ENCODE measurements around the gene ZDHHC9.

Gene ZDHHC9

GRCh38 chrX:129768586-129769466, 74.9 kb downstream of the ZDHHC9 start:
- no peak for DNase-seq (ENCODE audit: low read depth in 2 of 2, low spot score in 1 of 2)

DNA sequence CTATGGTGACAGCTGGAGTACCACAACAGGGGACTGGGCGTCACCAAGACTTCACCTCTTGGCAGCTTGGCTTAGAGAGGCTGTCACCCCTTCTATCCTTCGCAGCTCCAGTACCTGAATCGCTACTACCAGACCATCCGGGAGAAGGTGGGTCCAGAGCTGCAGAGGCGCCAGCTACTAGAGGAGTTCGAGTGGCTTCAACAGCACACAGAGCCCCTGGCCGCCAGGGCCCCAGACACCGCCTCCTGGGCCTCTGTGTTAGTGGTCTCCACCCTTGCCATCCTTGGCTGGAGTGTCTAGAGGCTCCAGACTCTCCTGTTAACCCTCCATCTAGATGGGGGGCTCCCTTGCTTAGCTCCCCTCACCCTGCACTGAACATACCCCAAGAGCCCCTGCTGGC, 75.5 kb downstream of the ZDHHC9 start:
- no peak for DNase-seq (ENCODE audit: low read depth in 2 of 2, low spot score in 1 of 2)

- no peak for DNase-seq (ENCODE audit: low read depth in 2 of 2, low spot score in 1 of 2)
These were observed 80.0 kb downstream of the ZDHHC9 start for GRCh38 chrX:129763666-129764065.

DNA sequence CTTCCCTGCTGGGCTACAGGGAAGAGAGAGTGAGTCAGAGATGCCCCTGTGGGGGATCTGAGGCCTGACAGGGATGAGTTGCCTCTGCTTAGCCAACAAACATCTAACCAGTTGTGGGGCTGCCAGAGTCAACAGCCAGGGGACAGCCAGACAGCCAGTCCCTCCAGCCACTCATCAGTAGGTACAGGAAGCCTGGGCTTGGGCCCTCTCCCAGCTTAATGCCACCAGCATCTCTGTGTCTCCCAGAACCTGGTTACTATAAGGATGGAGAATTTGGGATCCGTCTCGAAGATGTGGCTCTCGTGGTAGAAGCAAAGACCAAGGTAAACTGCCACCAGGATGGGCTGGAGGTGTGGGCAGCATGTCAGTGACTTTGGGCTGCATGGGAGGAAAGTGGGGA, 81.2 kb downstream of the ZDHHC9 start:
- no peak for DNase-seq (ENCODE audit: low read depth in 2 of 2, low spot score in 1 of 2)

- no peak for DNase-seq (ENCODE audit: low read depth in 2 of 2, low spot score in 1 of 2)
These were observed 82.1 kb downstream of the ZDHHC9 start for GRCh38 chrX:129761596-129761995.

DNA sequence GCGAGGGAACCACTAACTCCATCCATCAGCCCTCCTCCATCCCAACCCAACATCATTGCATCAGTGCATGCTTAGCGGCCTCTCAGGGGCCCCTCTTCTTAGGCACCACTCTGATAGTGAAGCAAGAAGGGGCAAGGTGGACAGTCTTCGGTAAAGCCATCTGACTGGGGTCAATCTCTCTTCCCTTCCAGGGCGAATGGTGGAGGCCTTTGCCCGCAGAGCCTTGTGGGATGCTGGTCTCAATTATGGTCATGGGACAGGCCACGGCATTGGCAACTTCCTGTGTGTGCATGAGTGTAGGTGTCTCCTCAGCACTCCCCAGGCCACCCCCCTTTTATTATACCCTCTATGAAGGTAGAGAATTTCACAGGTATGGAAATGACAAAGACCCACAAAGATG, 82.7 kb downstream of the ZDHHC9 start:
- no peak for DNase-seq (ENCODE audit: low read depth in 2 of 2, low spot score in 1 of 2)

DNA sequence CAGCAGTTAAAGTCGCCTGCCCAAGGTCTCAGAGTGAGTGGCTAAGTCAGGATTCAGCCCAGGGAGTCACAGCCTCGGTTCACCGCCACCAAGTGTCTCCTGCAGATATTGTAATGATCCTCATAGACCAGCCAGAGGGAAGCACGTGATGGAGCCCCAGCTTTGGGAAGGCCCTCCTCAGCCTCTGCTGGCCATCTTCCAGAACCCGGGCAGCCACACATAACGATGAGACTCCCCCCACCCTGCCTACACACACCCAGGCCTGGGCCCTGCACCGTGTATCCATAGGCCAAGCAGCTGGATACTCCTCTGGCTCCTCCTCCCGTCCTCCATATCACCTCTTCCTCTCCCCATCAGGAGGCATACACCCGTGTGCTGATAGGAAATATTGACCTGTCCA, 83.5 kb downstream of the ZDHHC9 start:
- no peak for DNase-seq (ENCODE audit: low read depth in 2 of 2, low spot score in 1 of 2)

GRCh38 chrX:129759576-129760061, 84.1 kb downstream of the ZDHHC9 start:
- no peak for DNase-seq (ENCODE audit: low read depth in 2 of 2, low spot score in 1 of 2)

- no peak for DNase-seq (ENCODE audit: low read depth in 2 of 2, low spot score in 1 of 2)
These were observed 87.7 kb downstream of the ZDHHC9 start for GRCh38 chrX:129755779-129756650.

DNA sequence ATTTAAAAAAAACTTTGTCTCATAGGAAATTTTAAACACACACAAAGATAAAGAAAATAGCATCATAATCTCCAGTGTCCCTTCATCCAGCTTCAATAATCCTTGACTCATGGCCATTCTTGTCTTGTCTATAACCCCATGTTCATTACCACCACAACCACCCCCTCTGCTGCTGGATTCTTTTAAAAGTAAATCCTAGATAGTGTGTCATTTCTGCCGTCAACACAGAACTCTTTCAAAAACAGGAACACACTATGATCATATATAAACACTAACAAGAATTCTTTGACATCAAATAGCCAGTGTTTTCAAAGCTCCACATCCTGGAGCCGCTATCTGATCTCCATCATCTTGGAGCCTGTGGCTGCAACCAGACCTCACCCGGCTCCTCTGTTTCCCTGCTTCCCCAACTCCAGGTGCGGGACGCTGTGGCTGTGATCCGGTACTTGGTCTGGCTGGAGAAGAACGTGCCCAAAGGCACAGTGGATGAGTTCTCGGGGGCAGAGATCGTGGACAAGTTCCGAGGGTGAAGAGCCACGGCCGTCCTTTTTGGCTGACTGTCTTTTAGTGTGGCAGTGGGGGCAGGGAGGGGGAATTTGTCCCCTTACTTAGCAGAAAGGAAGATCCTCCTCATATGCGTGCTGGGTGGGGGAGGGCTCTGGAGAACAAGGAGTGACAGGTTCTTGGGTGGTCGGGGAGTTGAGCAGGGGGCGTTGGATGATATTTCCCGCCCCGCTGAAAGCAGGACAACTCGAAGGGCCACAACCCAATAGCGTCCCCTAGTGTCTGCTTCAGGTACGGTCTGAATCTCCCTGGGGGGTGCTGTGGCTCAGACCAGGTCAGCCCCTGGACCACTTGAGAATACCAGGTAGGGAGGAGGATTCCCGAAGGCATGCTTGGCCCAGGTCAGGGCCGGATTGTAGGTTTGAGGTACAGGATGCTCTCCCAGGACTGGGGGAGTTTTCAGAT, 89.3 kb downstream of the ZDHHC9 start:
- no peak for DNase-seq (ENCODE audit: low read depth in 2 of 2, low spot score in 1 of 2)
